A549 treated with AZD2906 at 1 μM for 4 hours (cell line): ENCODE data around the gene RAB41. TPM values are rescaled to one million over a fixed set of nuclear protein-coding genes. Genes with fewer than 3 reads are reported as not detected.

Experiments
- total RNA-seq: library from RNA; stranded (reverse); fragments of 200-300 nt; extraction: Qiagen RNA extraction; gene quantifications from 5 replicates; pipeline ENCODE4 v1.2.3, GENCODE V29; 2022

Gene RAB41
- not detected in 5 replicates for total RNA-seq

GRCh38 chrX:70281951-70282350 is at the start of gene RAB41:
TSS of gene RAB41 (plus strand) at chrX:70282172. CDS start at chrX:70282218, 46 bp downstream.

GRCh38 chrX:70234355-70234754 is 47.6 kb upstream of the RAB41 start, which contains the start of gene AWAT1:
TSS of gene AWAT1 (plus strand) at chrX:70234655. CDS start at chrX:70234696, 41 bp downstream.

GRCh38 chrX:70260104-70260503 is 21.9 kb upstream of the RAB41 start, which contains the start of gene P2RY4:
TSS of gene P2RY4 (minus strand) at chrX:70260204. CDS start at chrX:70259624, 580 bp downstream.

GRCh38 chrX:70268034-70268433 is 13.9 kb upstream of the RAB41 start, which contains the start of gene ARR3:
TSS of gene ARR3 (plus strand) at chrX:70268334. CDS start at chrX:70269386, 1,052 bp downstream.

GRCh38 chrX:70289793-70290770 is 8.1 kb downstream of the RAB41 start, which contains the start of the genes KIF4A and PDZD11:
TSS of gene KIF4A (plus strand) at chrX:70290104. CDS start at chrX:70290459, 355 bp downstream.
TSS of gene PDZD11 (minus strand) at chrX:70289927. CDS start at chrX:70289341, 586 bp downstream.

Other genes with a start within 250 kb of the RAB41 start
- not detected in 5 replicates for gene AWAT2, start 232.2 kb upstream of the RAB41 start, total RNA-seq
- gene OTUD6A, start 219.7 kb upstream of the RAB41 start, total RNA-seq, result not detected in 5 replicates
- 58.6 to 71.2 TPM (median 66.0 TPM) in 5 replicates for gene IGBP1, start 148.7 kb upstream of the RAB41 start, total RNA-seq
- not detected in 5 replicates for gene DGAT2L6, start 104.7 kb upstream of the RAB41 start, total RNA-seq
- not detected in 5 replicates for gene AWAT1, start 47.5 kb upstream of the RAB41 start, total RNA-seq
- gene P2RY4, start 22.0 kb upstream of the RAB41 start, total RNA-seq, result 0.05 TPM in 1 of 5 replicates, not detected in the others
- gene ARR3, start 13.8 kb upstream of the RAB41 start, total RNA-seq, result not detected in 5 replicates
- gene PDZD11, start 7.8 kb downstream of the RAB41 start, total RNA-seq, result 88.9 to 109 TPM (median 91.0 TPM) in 5 replicates
- 24.0 to 28.4 TPM (median 26.4 TPM) in 5 replicates for gene KIF4A, start 7.9 kb downstream of the RAB41 start, total RNA-seq
- gene GDPD2, start 141.1 kb downstream of the RAB41 start, total RNA-seq, result 0.03 to 0.10 TPM (median 0.05 TPM) in 3 of 5 replicates, not detected in the others
- gene DLG3, start 162.7 kb downstream of the RAB41 start, total RNA-seq, result 4.7 to 7.2 TPM (median 6.5 TPM) in 5 replicates